Measurements from ENCODE around the gene GPR89A. TPM values are rescaled to one million over a fixed set of nuclear protein-coding genes. Genes with fewer than 3 reads are reported as not detected.

GPR89A gene
- total RNA-seq, 1 donor from 2014 or later, result 31.4 TPM

- TF ChIP-seq, protein P1, sequence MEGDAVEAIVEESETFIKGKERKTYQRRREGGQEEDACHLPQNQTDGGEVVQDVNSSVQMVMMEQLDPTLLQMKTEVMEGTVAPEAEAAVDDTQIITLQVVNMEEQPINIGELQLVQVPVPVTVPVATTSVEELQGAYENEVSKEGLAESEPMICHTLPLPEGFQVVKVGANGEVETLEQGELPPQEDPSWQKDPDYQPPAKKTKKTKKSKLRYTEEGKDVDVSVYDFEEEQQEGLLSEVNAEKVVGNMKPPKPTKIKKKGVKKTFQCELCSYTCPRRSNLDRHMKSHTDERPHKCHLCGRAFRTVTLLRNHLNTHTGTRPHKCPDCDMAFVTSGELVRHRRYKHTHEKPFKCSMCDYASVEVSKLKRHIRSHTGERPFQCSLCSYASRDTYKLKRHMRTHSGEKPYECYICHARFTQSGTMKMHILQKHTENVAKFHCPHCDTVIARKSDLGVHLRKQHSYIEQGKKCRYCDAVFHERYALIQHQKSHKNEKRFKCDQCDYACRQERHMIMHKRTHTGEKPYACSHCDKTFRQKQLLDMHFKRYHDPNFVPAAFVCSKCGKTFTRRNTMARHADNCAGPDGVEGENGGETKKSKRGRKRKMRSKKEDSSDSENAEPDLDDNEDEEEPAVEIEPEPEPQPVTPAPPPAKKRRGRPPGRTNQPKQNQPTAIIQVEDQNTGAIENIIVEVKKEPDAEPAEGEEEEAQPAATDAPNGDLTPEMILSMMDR (IDR thresholded peaks at IDR 0.05; ENCODE audit: partially characterized antibody, unreplicated experiment), result no peak
- Mint-ChIP-seq H3K27me3 (ENCODE audit: unreplicated experiment) (peaks cover 10% of the 10 kb centered on the region), H3K9me3 (ENCODE audit: unreplicated experiment) (peaks cover 4% of the 10 kb centered on the region), H3K4me1 (ENCODE audit: low read depth, unreplicated experiment) (peaks cover 3% of the 10 kb centered on the region), H3K36me3 (ENCODE audit: unreplicated experiment) (peaks cover 5% of the 10 kb centered on the region), H3K27ac (ENCODE audit: unreplicated experiment) (no peak overlapping the region), H3K4me3 (ENCODE audit: unreplicated experiment) (no peak overlapping the region)
- DNase-seq, result no peak
Measured at GRCh38 chr1:145692785-145693443, 85.1 kb downstream of the GPR89A start.

GRCh38 chr1:145695821-145696629 is 88.2 kb downstream of the GPR89A start:
- Mint-ChIP-seq H3K4me1 (ENCODE audit: low read depth, unreplicated experiment) (peaks cover 2% of the 10 kb centered on the region), H3K4me3 (ENCODE audit: unreplicated experiment) (no peak overlapping the region), H3K9me3 (ENCODE audit: unreplicated experiment) (peaks cover 3% of the 10 kb centered on the region), H3K36me3 (ENCODE audit: unreplicated experiment) (no peaks in the 10 kb centered on the region), H3K27me3 (ENCODE audit: unreplicated experiment) (peaks cover 6% of the 10 kb centered on the region), H3K27ac (ENCODE audit: unreplicated experiment) (no peak overlapping the region)
- TF ChIP-seq, protein P1 (IDR thresholded peaks at IDR 0.05; ENCODE audit: partially characterized antibody, unreplicated experiment), result no peak
- DNase-seq, result no peak

DNA sequence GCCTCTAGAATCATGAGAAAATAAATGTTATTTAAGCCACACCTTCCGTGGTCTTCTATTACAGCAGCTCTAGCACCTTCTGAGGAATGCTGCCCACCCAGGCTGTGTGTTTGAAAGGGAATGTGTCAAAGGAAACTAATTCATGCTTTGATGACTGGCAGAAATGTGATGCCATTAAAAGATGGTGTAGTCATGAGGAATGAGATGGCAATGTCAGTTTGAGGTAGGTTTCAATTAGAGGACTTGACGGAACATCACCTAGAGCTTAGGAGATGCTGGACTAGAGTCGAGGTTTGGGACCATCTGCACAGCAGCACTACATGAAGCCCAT is 88.8 kb downstream of the GPR89A start:
- TF ChIP-seq, protein P1 (IDR thresholded peaks at IDR 0.05; ENCODE audit: partially characterized antibody, unreplicated experiment), result no peak
- Mint-ChIP-seq H3K4me3 (ENCODE audit: unreplicated experiment) (no peak overlapping the region), H3K4me1 (ENCODE audit: low read depth, unreplicated experiment) (peaks cover 2% of the 10 kb centered on the region), H3K36me3 (ENCODE audit: unreplicated experiment) (no peaks in the 10 kb centered on the region), H3K9me3 (ENCODE audit: unreplicated experiment) (peaks cover 3% of the 10 kb centered on the region), H3K27ac (ENCODE audit: unreplicated experiment) (no peak overlapping the region), H3K27me3 (ENCODE audit: unreplicated experiment) (peaks cover 6% of the 10 kb centered on the region)
- DNase-seq, result no peak

- Mint-ChIP-seq H3K4me3 (ENCODE audit: unreplicated experiment) (no peak overlapping the region), H3K27ac (ENCODE audit: unreplicated experiment) (no peak overlapping the region), H3K4me1 (ENCODE audit: low read depth, unreplicated experiment) (no peaks in the 10 kb centered on the region), H3K36me3 (ENCODE audit: unreplicated experiment) (no peaks in the 10 kb centered on the region), H3K9me3 (ENCODE audit: unreplicated experiment) (peaks cover 3% of the 10 kb centered on the region), H3K27me3 (ENCODE audit: unreplicated experiment) (no peaks in the 10 kb centered on the region)
- no peak for DNase-seq
- TF ChIP-seq, protein P1 (IDR thresholded peaks at IDR 0.05; ENCODE audit: partially characterized antibody, unreplicated experiment), result no peak
Measured at GRCh38 chr1:145701306-145701862, 93.6 kb downstream of the GPR89A start.

DNA sequence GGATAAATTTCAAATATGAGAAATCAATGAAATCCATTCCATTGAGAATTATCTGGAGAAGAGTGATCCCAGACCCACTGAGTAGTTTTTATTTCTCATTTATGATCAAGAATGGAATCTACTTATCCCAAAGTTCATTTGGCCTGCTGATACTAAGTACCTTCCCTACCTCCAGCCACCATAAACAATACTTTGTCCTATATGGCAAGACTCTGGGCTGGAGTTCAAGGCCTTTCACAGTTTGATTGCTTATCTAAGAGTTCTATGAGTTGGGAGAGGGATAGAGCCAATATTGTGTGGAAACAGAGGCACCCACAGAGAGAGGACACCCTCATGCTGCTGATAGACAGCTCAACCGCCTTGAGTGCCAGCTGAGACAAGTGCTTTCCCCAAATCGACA is 94.3 kb downstream of the GPR89A start:
- Mint-ChIP-seq H3K27me3 (ENCODE audit: unreplicated experiment) (no peaks in the 10 kb centered on the region), H3K36me3 (ENCODE audit: unreplicated experiment) (no peaks in the 10 kb centered on the region), H3K4me3 (ENCODE audit: unreplicated experiment) (no peak overlapping the region), H3K4me1 (ENCODE audit: low read depth, unreplicated experiment) (no peaks in the 10 kb centered on the region), H3K9me3 (ENCODE audit: unreplicated experiment) (peaks cover 3% of the 10 kb centered on the region), H3K27ac (ENCODE audit: unreplicated experiment) (no peak overlapping the region)
- no peak for DNase-seq
- TF ChIP-seq, protein P1 (IDR thresholded peaks at IDR 0.05; ENCODE audit: partially characterized antibody, unreplicated experiment), result no peak
